Dendritic cell treated with granulocyte-macrophage colony-stimulating factor and Interleukin-4, amounts not matched to agents 40 ng/mL and 50 ng/mL, for 4 days (primary cell): ENCODE results near the gene MAP6D1.

ENCODE experiments used
- H3K27ac Mint-ChIP-seq: one replicate; pipeline ENCODE4 v1.8.0; 2022; ENCODE audit warnings: mild to moderate bottlenecking, mixed read lengths
- H3K27me3 Mint-ChIP-seq: one replicate; pipeline ENCODE4 v1.8.0; 2022; ENCODE audit warnings: mild to moderate bottlenecking, mixed read lengths
- H3K36me3 Mint-ChIP-seq: one replicate; pipeline ENCODE4 v1.8.0; 2022; ENCODE audit warnings: low read depth, mixed read lengths
- H3K4me1 Mint-ChIP-seq: one replicate; pipeline ENCODE4 v1.8.0; 2022; ENCODE audit warnings: low read depth, mixed read lengths
- H3K4me3 Mint-ChIP-seq: one replicate; pipeline ENCODE4 v1.8.0; 2022; ENCODE audit warnings: mild to moderate bottlenecking, moderate library complexity, mixed read lengths
- H3K9me3 Mint-ChIP-seq: one replicate; pipeline ENCODE4 v1.8.0; 2022; ENCODE audit warnings: mixed read lengths
- intact Hi-C: fragments of 100-400 bp; cut with micrococcal nuclease; formaldehyde crosslinking; loops from one replicate; pipeline ENCODE4 v1.15.0; 2022

The MAP6D1 gene

GRCh38 chr3:183833516-183833915 is 8.1 kb upstream of the MAP6D1 start:
- Mint-ChIP-seq H3K36me3 (peaks cover 95% of the 10 kb centered on the region), H3K4me1 (no peaks in the 10 kb centered on the region), H3K27ac (no peak overlapping the region), H3K9me3 (no peaks in the 10 kb centered on the region), H3K27me3 (no peaks in the 10 kb centered on the region), H3K4me3 (no peak overlapping the region)
- intact Hi-C loops = no loop called here

DNA sequence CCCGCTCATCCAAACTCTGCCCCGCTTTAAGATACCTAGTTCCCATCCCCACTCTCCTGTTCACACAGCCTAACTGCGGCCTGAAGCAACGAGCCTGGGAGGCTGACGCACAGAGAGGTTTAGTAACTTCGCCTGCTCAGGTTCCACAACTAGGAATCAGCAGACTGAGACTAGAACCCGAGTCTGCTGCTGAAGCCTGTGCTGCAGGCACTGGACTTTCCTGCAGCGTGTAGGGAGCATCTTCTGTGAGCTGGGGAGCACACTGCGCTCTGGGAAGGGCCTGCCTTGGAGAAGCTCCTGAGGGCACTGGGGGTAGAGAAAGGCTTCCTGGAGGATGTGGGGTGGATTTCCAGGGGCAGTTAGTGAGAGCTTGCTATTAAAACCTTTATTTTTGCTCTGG is 4.8 kb upstream of the MAP6D1 start:
- intact Hi-C loops = no loop called here
- no peak overlapping the region for H3K4me3 Mint-ChIP-seq
- no peak overlapping the region for H3K27ac Mint-ChIP-seq
- H3K27me3 Mint-ChIP-seq = no peaks in the 10 kb centered on the region
- peaks cover 17% of the 10 kb centered on the region for H3K4me1 Mint-ChIP-seq
- peaks cover 88% of the 10 kb centered on the region for H3K36me3 Mint-ChIP-seq
- H3K9me3 Mint-ChIP-seq = no peaks in the 10 kb centered on the region

DNA sequence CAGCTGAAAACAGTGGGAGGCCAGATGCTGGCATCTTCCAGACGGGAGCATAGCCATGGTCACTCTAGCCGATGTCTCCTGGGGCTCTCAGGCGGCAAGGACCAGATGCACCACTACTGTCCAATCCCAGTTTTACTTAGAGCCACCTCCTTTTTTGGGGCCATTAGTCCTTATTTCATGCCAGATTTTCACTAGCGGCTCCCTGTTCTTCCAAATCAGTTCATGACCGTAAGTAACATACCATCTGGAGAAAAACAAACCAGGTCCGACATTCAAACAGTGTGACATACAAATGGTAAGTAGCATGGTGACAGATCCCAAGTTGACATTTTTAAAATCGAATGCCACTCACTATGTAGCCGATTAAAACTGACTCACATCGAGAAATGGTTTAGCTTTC is 4.1 kb upstream of the MAP6D1 start:
- Mint-ChIP-seq H3K9me3 (no peaks in the 10 kb centered on the region), H3K4me3 (no peak overlapping the region), H3K27ac (no peak overlapping the region), H3K4me1 (peaks cover 23% of the 10 kb centered on the region), H3K27me3 (peaks cover 6% of the 10 kb centered on the region), H3K36me3 (peaks cover 82% of the 10 kb centered on the region)
- intact Hi-C loops = loop anchor here (10.0 kb wide), 1 partner anchor 55 kb away; the partner anchor contains the start of gene PARL

DNA sequence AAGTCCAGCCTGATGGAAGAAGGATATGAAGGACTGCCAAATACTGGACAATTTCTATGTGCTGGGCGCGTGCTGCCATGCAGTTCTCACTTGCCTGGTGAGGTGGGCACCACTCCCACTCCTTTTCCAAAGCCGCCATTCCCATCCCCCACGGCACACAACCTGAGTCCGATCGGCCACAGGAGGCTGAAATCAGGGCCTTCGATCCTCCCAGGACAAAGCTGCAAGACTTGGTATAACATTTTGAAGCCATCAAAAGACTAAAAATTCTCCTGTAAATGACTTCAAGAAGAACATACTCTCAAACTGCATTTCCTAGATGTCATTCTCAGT is 3.1 kb upstream of the MAP6D1 start:
- H3K27ac Mint-ChIP-seq = no peak overlapping the region
- no peaks in the 10 kb centered on the region for H3K9me3 Mint-ChIP-seq
- H3K4me3 Mint-ChIP-seq = no peak overlapping the region
- H3K27me3 Mint-ChIP-seq = peaks cover 15% of the 10 kb centered on the region
- intact Hi-C loops = loop anchor here (10.0 kb wide), 1 partner anchor 56 kb away; the partner anchor contains the start of gene PARL
- H3K36me3 Mint-ChIP-seq = peaks cover 72% of the 10 kb centered on the region
- peaks cover 30% of the 10 kb centered on the region for H3K4me1 Mint-ChIP-seq

GRCh38 chr3:183827809-183828537 is 2.6 kb upstream of the MAP6D1 start:
- H3K27me3 Mint-ChIP-seq = peaks cover 15% of the 10 kb centered on the region
- H3K9me3 Mint-ChIP-seq = no peaks in the 10 kb centered on the region
- intact Hi-C loops = loop anchor here (10.0 kb wide), 1 partner anchor 57 kb away; the partner anchor contains the start of gene PARL
- peak overlapping the region; percentile 41 for H3K27ac Mint-ChIP-seq
- H3K4me3 Mint-ChIP-seq = no peak overlapping the region
- peaks cover 30% of the 10 kb centered on the region for H3K4me1 Mint-ChIP-seq
- peaks cover 67% of the 10 kb centered on the region for H3K36me3 Mint-ChIP-seq

- Mint-ChIP-seq H3K4me3 (no peak overlapping the region), H3K4me1 (peaks cover 30% of the 10 kb centered on the region)
- intact Hi-C loops = loop anchor here (10.0 kb wide), 1 partner anchor 58 kb away; the partner anchor contains the start of gene PARL
Observed at GRCh38 chr3:183826448-183827250, 1.3 kb upstream of the MAP6D1 start.

GRCh38 chr3:183824761-183825455 is 469 bp downstream of the MAP6D1 start:
- peak overlapping the region; percentile 15 for H3K27ac Mint-ChIP-seq

More at GRCh38 chr3:183826448-183827250, 1.3 kb upstream of the MAP6D1 start:
- no peak overlapping the region for H3K27ac Mint-ChIP-seq
- peaks cover 15% of the 10 kb centered on the region for H3K27me3 Mint-ChIP-seq
- no peaks in the 10 kb centered on the region for H3K9me3 Mint-ChIP-seq
- peaks cover 61% of the 10 kb centered on the region for H3K36me3 Mint-ChIP-seq

GRCh38 chr3:183823963-183824362 is 1.4 kb downstream of the MAP6D1 start:
- Mint-ChIP-seq H3K4me3 (no peak overlapping the region), H3K27me3 (peaks cover 15% of the 10 kb centered on the region), H3K4me1 (peaks cover 30% of the 10 kb centered on the region), H3K27ac (no peak overlapping the region), H3K9me3 (no peaks in the 10 kb centered on the region), H3K36me3 (peaks cover 48% of the 10 kb centered on the region)
- intact Hi-C loops = loop anchor here (10.0 kb wide), 1 partner anchor 61 kb away; the partner anchor contains the start of gene PARL

More at GRCh38 chr3:183824761-183825455, 469 bp downstream of the MAP6D1 start:
- H3K9me3 Mint-ChIP-seq = no peaks in the 10 kb centered on the region
- H3K4me1 Mint-ChIP-seq = peaks cover 30% of the 10 kb centered on the region
- intact Hi-C loops = loop anchor here (10.0 kb wide), 1 partner anchor 60 kb away; the partner anchor contains the start of gene PARL
- H3K27me3 Mint-ChIP-seq = peaks cover 15% of the 10 kb centered on the region
- peak overlapping the region; percentile 74 for H3K4me3 Mint-ChIP-seq
- peaks cover 48% of the 10 kb centered on the region for H3K36me3 Mint-ChIP-seq

DNA sequence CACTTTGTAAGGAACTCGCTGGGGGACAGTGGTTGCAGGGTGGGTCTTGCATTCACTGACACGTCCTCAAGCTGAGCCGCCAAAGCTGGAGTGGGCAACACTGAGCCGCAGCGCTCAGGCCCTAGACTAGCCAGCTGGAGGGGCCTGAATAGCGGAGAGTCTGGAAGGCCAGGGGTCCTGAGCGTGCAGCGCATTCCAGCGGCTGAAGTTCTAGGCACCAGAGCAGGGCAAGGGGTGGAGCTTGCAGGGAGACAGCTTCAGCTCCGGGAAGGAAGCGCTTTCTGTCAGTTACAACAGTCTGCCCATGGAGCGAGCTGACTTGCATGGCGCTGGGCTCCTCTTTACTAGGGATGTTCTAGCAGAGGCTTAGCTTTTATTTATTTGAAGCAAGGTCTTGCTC is 2.7 kb downstream of the MAP6D1 start:
- Mint-ChIP-seq H3K27ac (no peak overlapping the region), H3K4me3 (no peak overlapping the region), H3K9me3 (no peaks in the 10 kb centered on the region), H3K27me3 (peaks cover 15% of the 10 kb centered on the region), H3K36me3 (peaks cover 48% of the 10 kb centered on the region), H3K4me1 (peaks cover 30% of the 10 kb centered on the region)
- intact Hi-C loops = loop anchor here (10.0 kb wide), 1 partner anchor 62 kb away; the partner anchor contains the start of gene PARL

GRCh38 chr3:183819831-183820230 is 5.5 kb downstream of the MAP6D1 start:
- Mint-ChIP-seq H3K27ac (no peak overlapping the region), H3K4me3 (no peak overlapping the region), H3K36me3 (peaks cover 62% of the 10 kb centered on the region), H3K4me1 (peaks cover 11% of the 10 kb centered on the region), H3K9me3 (no peaks in the 10 kb centered on the region), H3K27me3 (peaks cover 13% of the 10 kb centered on the region)
- intact Hi-C loops = loop anchor here (10.0 kb wide), 1 partner anchor 65 kb away; the partner anchor contains the start of gene PARL

- no peak overlapping the region for H3K4me3 Mint-ChIP-seq
- peaks cover 69% of the 10 kb centered on the region for H3K36me3 Mint-ChIP-seq
- intact Hi-C loops = no loop called here
- H3K27ac Mint-ChIP-seq = no peak overlapping the region
- peaks cover 2% of the 10 kb centered on the region for H3K4me1 Mint-ChIP-seq
- H3K27me3 Mint-ChIP-seq = peaks cover 4% of the 10 kb centered on the region
- no peaks in the 10 kb centered on the region for H3K9me3 Mint-ChIP-seq
Observed at GRCh38 chr3:183818706-183819624, 6.4 kb downstream of the MAP6D1 start.

DNA sequence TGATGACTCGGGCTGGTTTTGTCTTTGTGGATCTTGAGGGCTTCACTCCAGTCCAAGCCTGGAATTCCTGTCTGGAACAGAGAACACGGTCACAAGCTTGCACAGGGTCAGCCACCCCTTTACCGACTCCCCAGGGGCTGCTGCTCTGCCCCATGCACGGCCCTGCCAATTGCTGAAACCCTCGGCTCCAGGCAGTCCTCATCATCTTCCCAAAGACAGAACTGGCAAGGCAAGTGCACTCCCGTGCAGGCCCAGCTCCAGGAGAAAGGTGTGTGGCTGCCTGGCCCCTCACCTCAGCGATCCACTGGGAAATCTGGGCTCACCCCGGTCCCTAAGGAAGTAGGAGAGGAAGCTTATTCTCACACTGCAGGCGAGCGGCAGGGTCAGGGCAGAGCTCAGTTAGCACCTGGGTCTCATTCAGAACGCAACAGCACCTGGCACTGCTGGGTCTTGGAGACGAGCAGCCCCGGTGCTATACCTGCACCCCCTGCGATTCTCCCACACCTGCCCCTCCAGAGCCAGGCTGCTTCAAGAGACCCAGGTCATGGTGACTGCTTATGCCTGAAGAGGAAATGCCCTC is 7.2 kb downstream of the MAP6D1 start:
- no peaks in the 10 kb centered on the region for H3K4me1 Mint-ChIP-seq
- H3K36me3 Mint-ChIP-seq = peaks cover 74% of the 10 kb centered on the region
- no peak overlapping the region for H3K27ac Mint-ChIP-seq
- no peak overlapping the region for H3K4me3 Mint-ChIP-seq
- intact Hi-C loops = no loop called here
- no peaks in the 10 kb centered on the region for H3K27me3 Mint-ChIP-seq
- H3K9me3 Mint-ChIP-seq = no peaks in the 10 kb centered on the region
